Cardiac atrium fibroblast (primary cell): ENCODE data around the gene PRDM7. TPM values are rescaled to one million over a fixed set of nuclear protein-coding genes. Genes with fewer than 3 reads are reported as not detected.

ENCODE experiments used
- total RNA-seq: library from RNA; depleted of rRNA; stranded (reverse); fragments of >200 nt; gene quantifications from 2 replicates; pipeline ENCODE4 v1.2.3, GENCODE V29; 2015

The PRDM7 gene
- not detected in 2 replicates for total RNA-seq

DNA sequence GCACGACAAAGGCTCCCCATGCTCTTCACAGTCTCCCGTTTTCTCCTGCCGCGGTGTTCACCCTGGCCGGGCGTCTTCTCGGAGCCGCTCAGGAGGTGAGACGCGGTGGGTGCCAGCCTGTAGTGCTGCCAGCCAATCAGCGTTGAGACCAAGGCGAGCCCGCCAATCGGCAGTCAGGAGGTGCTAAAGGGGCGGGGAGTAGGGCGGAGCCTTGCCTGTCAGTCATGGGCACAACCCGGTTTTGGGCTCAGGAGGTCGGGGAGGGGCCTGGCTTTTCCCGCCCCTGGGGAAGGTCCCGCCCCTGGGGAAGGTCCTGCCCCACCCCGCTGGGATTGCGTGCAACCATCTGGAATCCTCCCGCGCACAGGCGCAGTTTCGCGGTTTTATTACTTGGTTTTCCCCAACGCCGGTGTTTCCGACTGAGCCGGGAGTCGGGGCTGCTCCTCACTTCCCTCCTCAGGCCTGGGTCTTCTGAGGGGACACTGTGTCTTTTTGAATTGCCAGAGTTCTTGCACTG lies at the start of gene PRDM7:
Gene PRDM7 (minus strand): TSS at position 92 of the 517 bp plus-strand sequence. CDS start 1,421 bp downstream, outside the sequence.

DNA sequence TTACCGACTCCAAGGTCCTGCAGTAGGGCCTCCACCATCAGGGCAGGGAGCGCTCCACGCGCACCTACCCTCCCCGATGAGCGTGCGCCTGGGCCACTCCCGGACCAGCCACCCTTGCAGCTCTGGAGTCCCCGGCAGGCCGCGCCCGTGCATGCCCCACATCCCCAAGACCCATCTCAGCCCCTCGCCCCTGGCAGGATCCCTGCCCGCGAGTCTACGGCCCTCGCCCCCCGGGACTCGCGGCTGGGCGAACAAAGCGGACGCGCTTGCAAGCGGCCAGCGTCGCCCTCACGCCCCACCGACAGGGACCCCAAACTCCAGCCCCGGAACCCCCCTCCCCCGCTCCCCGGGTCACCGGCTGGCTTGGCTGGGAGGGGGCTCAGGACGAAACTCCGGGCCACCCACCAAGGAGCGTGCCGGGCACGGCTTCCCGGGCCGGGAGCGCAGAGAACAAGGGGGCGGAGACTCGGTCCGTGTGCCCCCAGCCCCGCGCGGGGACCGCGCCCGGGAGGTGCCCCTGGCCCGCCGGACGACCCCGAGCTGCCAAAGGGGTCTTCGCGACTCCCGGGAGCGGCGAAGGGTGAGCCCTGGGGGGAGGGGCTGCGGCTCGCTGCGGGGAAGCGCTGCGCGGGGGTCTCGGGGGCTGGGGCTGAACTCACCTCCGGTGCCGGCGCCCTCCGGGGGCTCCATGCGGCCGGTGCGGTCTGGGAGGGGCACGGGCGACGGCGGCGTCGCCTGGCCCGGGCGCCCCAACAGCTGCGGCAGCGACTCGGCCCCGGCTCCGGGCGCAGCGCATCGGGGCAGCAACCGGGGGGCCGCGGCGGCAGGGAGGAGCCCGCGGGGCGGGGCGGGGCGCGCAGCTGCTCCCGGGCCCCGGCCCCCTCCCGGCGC lies 58.2 kb downstream of the PRDM7 start, which contains the start of gene DBNDD1:
Gene DBNDD1 (minus strand): TSS at position 805 of the 891 bp plus-strand sequence. CDS start 115 bp downstream, at position 690.

Other genes starting within 250 kb of the PRDM7 start
- gene SPIRE2, start 248.9 kb downstream of the PRDM7 start, total RNA-seq: 1.8 and 3.8 TPM in 2 replicates
- 137 and 166 TPM in 2 replicates for gene TCF25, start 203.7 kb downstream of the PRDM7 start, total RNA-seq
- 5.8 and 7.4 TPM in 2 replicates for gene MC1R, start 158.5 kb downstream of the PRDM7 start, total RNA-seq
- gene TUBB3, start 154.0 kb downstream of the PRDM7 start, total RNA-seq: 163 and 175 TPM in 2 replicates
- 70.3 and 75.6 TPM in 2 replicates for gene DEF8, start 128.6 kb downstream of the PRDM7 start, total RNA-seq
- 0.49 and 0.54 TPM in 2 replicates for gene DBNDD1, start 57.9 kb downstream of the PRDM7 start, total RNA-seq